PFSK-1 (cell line): ENCODE data around the gene TTBK2.

Experiments used
- FOXP2 ChIP-seq: optimal IDR thresholded peaks from 2 replicates; pipeline ENCODE3; 2011; ENCODE audit warnings: borderline replicate concordance, control low read depth, inconsistent platforms; ENCODE audit not compliant: insufficient read depth; ENCODE audit errors: extremely low read length, extremely low read depth
- POLR2AphosphoS5 ChIP-seq: IDR thresholded peaks from 2 replicates; pipeline ENCODE4 v1.6.1; 2012; ENCODE audit warnings: low read depth, mild to moderate bottlenecking, control low read depth, low read length, moderate library complexity
- SIN3A ChIP-seq: IDR thresholded peaks from 2 replicates; pipeline ENCODE4 v1.6.1; 2012; ENCODE audit warnings: mild to moderate bottlenecking, low read length, moderate library complexity, borderline replicate concordance; ENCODE audit not compliant: insufficient read depth
- TAF1 ChIP-seq: IDR thresholded peaks from 2 replicates; pipeline ENCODE4 v1.6.1; 2012; ENCODE audit warnings: low read length, control low read depth, borderline replicate concordance; ENCODE audit not compliant: insufficient read depth
- TF ChIP-seq, protein P1 (sequence below), 2 experiments: IDR thresholded peaks; 2 replicates each; pipeline versions ENCODE4 v1.6.1 to v1.8.0; 2011 to 2012; ENCODE audit warnings: low read depth in 2 of 2, low read length in 2 of 2, control low read depth in 1 of 2, inconsistent platforms in 1 of 2, mild to moderate bottlenecking in 1 of 2, moderate library complexity in 1 of 2; ENCODE audit not compliant: insufficient read depth in 1 of 2

Gene TTBK2

DNA sequence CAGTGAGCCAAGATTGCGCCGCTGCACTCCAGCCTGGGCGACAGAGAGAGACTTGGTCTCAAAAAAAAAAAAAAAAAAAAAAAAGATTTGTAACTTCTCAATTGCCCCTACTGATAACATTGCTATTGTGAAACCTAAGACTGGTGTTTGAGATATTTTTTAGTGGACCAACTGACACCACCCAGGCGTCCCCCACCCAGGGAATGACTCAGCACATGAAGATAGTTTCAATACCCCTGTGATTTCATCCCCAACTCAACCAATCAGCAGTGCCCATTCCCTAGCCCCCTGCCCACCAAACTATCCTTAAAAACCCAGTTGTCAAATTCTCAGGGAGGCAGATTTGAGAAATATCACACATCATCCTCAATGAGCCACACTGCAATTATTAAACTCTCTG is 76.9 kb downstream of the TTBK2 start:
- TF ChIP-seq FOXP2 (no peak), POLR2AphosphoS5 (no peak), TAF1 (no peak), SIN3A (no peak)
- TF ChIP-seq, protein P1, sequence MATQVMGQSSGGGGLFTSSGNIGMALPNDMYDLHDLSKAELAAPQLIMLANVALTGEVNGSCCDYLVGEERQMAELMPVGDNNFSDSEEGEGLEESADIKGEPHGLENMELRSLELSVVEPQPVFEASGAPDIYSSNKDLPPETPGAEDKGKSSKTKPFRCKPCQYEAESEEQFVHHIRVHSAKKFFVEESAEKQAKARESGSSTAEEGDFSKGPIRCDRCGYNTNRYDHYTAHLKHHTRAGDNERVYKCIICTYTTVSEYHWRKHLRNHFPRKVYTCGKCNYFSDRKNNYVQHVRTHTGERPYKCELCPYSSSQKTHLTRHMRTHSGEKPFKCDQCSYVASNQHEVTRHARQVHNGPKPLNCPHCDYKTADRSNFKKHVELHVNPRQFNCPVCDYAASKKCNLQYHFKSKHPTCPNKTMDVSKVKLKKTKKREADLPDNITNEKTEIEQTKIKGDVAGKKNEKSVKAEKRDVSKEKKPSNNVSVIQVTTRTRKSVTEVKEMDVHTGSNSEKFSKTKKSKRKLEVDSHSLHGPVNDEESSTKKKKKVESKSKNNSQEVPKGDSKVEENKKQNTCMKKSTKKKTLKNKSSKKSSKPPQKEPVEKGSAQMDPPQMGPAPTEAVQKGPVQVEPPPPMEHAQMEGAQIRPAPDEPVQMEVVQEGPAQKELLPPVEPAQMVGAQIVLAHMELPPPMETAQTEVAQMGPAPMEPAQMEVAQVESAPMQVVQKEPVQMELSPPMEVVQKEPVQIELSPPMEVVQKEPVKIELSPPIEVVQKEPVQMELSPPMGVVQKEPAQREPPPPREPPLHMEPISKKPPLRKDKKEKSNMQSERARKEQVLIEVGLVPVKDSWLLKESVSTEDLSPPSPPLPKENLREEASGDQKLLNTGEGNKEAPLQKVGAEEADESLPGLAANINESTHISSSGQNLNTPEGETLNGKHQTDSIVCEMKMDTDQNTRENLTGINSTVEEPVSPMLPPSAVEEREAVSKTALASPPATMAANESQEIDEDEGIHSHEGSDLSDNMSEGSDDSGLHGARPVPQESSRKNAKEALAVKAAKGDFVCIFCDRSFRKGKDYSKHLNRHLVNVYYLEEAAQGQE (IDR thresholded peaks at IDR 0.05; ENCODE audit: insufficient read depth in 1 of 2, low read depth in 2 of 2, low read length in 2 of 2) = no peak

- TF ChIP-seq, protein P1 (IDR thresholded peaks at IDR 0.05; ENCODE audit: insufficient read depth in 1 of 2, low read depth in 2 of 2, low read length in 2 of 2) = no peak
- TF ChIP-seq POLR2AphosphoS5 (no peak), TAF1 (no peak), SIN3A (no peak), FOXP2 (no peak)
Measured at GRCh38 chr15:42836251-42836650, 84.3 kb downstream of the TTBK2 start.

DNA sequence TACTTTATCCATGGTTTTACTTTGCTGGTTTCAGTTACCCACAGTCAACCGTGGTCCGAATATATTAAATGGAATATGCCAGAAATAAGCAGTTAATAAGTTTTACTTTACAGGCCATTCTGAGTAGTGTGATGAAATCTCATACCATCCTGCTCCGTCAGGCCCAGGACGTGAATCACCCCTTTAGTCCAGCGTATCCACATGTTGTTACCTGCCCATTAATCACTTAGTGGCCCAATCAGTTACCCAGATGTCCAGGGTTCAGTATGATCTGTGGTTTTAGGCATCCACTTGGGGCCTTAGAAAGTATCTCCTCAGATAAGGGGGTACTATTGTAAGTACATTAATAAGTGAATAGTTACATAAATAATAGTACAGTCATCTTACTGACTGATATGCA is 88.0 kb downstream of the TTBK2 start:
- TF ChIP-seq, protein P1 (IDR thresholded peaks at IDR 0.05; ENCODE audit: insufficient read depth in 1 of 2, low read depth in 2 of 2, low read length in 2 of 2) = no peak
- TF ChIP-seq TAF1 (no peak), SIN3A (no peak), POLR2AphosphoS5 (no peak), FOXP2 (no peak)

DNA sequence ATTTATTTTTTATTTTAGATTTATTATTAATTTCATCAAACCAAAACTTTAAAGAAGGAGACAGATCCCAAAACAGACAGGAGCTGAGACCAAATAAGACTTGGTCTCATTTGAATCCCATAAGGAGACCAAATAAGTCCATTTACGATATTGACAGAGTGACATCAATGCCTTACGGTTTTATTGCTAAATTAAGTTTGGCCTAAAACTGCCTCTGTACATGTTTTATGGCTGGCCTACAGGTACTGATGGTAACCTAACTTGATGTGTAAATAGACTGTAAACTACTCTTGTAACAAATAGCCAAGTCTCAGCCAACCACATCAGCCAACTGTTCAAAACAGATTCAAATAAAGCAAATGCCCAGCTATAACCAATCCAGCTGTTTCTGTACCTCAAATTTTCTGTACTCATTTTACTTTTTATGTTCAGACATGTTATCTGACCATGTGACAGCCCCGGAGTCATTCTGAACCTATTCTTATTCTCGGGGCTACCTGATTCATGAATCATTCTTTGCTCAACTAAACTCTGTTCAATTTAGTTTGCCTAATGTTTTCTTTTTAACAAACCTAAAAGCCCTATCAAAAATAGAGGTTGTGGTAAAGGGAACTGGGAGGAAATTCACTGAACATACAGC is 94.2 kb downstream of the TTBK2 start:
- TF ChIP-seq POLR2AphosphoS5 (no peak), TAF1 (no peak), SIN3A (no peak), FOXP2 (no peak)
- TF ChIP-seq, protein P1 (IDR thresholded peaks at IDR 0.05; ENCODE audit: insufficient read depth in 1 of 2, low read depth in 2 of 2, low read length in 2 of 2) = no peak

GRCh38 chr15:42825599-42825998 is 95.0 kb downstream of the TTBK2 start:
- TF ChIP-seq FOXP2 = no peak
- TF ChIP-seq SIN3A = no peak
- TF ChIP-seq TAF1 = no peak
- TF ChIP-seq, protein P1 (IDR thresholded peaks at IDR 0.05; ENCODE audit: insufficient read depth in 1 of 2, low read depth in 2 of 2, low read length in 2 of 2) = no peak
- no peak for TF ChIP-seq POLR2AphosphoS5
